Activated naive CD4-positive, alpha-beta T cell (primary cell): ENCODE measurements around the gene BMP10.
"Not testable (repeated sequence)": the region's sequence is repeated elsewhere in the genome, so short reads cannot be mapped to it uniquely, and the experiment has no call there.

Experiments
- DNase-seq, 4 experiments: peaks; one replicate each; lab custom pipeline; 2025; lab: John Stamatoyannopoulos, UW

The BMP10 gene

DNA sequence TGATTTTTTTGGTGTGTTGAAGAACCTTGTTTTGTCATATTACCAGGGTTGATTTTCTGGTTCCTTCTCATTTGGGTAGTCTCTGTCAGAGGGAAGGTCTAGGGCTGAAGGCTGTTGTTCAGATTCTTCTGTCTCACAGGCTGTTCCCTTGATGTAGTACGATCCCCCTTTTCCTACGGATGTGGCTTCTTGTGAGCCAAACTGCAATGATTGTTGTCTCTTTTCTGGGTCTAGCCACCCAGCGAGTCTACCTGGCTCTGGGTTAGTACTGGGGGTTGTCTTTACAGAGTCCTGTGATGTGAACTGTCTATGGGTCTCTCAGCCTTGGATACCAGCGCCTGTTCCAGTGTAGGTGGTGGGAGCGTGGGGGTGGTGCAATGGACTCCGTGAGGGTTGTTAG, 24.8 kb upstream of the BMP10 start:
- not testable (repeated sequence) for DNase-seq

DNA sequence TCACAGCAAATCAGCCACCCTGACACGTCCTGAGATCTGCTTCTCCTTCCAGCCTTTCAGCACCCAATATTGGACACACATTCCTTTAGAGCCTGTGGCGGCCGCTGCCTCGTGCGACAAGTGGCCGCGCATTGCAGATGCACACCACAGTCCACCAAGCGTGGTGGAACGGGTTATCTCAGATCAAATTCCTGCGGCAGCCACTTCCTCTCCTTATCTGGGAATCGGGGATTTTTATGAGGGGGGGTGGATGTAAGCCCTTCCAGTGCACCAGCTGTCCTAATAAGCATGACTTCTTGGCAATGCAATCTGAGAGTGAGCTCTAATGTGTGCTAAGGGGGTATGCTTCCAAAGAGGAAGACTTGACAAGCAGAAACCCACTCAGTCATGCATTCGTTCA, 18.3 kb upstream of the BMP10 start:
- no peak for DNase-seq

DNA sequence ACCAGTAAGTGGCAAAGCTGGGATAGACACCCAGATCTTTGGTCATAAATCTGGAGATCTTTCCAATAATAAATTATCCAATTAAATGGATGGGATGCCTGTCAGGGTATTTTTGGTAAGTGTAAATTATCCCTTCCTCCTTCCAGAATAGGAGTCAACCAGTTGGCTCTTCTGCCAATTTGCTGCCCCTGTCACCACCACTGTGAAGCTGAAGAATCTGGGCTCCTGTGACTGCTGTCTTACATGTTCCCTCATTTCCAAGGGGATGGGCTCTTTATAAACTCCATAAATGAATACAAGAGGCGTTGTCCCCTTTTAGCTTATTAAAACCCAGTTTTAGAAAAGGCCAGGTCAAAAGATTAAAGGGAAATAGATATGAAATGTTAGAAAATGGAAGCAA, 17.8 kb upstream of the BMP10 start:
- DNase-seq: no peak

DNA sequence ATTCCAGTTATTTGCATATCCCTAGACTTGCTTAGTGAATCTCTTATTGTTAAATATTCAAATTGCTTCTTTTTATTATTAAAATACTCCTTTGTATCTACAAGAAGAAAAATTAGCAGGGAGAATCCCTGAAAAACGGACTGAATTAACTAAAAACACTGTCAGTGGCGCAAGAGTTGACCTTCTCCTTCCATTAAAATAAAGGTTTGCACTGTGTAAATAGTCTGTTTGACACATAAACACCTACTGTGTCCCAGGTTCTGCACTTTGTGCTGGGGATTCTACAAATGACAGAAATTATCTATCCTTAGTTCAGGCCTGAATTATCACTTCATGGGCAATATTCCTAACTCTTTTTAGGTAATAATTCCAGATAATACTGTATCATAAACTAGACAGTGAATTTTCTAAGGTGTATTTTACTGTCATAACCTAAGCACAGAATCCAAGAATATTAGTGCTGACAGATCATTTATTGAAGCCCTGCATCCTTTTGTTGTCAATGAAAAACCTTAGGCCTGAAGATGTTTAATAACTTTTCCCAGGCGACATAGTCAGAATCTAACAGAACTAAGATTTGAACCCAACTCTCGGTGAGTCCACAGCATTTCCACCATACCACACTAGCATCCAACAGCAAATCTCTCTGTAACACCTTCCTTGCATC, 17.0 kb upstream of the BMP10 start:
- DNase-seq: no peak

DNA sequence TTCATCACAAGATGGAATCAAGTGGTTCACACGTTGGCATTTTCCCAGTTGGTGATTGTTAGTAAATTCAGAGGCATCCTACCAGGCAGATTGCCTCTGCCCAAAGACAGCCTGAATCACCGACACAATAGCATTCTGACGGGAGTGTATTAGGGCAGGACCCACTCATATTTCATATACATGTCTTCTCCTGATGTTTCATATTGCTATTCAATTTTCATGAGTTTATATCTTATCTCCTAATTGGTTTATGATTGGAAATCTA, 14.5 kb upstream of the BMP10 start:
- no peak for DNase-seq

DNA sequence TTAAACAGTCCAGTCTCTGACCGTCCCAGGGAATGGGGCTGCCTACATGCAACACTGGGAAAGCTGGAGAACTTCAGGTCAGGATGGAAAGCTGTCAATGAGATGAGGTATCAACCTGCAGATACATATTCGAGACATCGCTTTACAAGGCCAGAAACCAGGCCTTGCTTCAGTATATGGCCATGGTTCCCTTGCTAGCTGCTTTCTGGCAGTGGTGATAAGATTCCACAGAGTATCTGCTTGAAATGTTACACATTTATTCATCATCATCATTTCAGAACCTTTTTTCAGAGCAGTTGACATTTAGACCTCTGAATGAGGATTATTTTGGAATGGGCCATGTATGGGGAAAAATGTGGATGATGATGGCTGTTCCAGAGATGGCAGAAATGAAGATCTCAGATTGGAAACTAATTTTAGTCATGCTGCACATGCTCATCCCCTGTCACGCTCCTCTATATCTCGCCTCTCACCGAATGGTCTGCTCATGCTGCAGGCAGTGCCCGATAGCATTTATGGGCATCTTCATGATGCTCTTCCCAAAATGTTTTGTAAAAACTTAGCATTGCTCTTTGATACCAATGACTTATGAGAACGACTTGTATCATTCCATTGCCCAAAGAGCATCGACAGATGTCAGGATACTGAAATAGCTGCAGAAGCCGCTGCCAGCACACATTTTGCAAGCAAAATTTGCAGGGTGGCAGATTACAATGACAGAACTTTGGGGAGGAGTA, 14.0 kb upstream of the BMP10 start:
- no peak for DNase-seq

DNA sequence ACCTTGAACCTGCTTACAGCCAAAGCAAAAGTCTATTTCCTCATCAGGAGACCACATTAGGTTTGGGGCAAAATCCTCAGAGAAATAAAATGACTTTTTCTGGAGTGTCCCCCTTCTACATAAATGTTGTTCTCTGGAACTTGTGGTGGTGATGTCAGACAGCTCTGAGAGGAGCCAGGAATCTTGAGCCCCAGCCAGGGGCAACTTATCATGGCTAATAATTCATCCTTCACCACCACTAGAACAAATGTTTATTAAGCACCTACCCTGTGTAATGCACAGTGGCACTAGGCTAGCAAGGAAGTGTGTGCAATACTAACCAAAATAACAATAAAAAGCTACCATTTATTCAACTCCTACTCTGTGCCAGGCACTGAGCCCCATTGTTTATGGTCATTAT, 9.0 kb upstream of the BMP10 start:
- DNase-seq: no peak

DNA sequence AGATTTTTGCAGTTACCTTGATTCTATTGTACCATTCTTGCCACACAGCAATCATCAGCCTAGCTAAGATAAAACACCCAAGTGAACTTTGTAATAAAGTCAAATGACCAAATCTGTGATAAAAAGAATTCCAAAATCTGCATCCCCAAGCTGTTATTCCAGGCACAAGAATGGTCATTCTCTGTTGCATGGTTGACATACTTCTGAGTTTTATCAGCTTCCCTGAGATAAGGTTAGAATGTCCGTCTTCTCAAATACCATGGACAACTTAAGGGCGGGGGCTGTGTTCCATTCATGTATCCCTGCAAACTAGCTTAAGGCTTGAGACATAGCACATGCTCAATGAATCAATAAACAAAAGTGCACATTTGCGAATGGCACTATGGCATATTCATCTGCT, 8.1 kb upstream of the BMP10 start:
- DNase-seq: no peak

DNA sequence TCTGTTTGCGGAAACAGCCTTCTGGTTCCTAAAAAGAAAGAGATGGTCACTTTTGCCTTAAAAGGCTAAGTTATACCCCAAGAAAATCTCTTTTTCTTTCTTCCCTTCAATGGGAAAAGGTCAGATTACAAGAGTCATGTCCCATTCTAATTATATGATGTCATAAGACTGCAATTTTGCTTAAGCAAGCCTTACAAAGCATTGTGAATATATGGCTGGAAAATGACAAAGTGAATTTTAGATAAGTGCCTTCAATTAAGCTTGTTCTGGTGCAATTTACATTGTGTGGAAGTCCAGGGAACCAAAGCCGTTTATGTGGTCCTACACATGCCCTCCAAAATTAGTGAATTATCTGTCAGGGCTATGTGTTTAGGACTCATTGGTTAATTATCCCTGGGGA, 7.6 kb upstream of the BMP10 start:
- DNase-seq: no peak

DNA sequence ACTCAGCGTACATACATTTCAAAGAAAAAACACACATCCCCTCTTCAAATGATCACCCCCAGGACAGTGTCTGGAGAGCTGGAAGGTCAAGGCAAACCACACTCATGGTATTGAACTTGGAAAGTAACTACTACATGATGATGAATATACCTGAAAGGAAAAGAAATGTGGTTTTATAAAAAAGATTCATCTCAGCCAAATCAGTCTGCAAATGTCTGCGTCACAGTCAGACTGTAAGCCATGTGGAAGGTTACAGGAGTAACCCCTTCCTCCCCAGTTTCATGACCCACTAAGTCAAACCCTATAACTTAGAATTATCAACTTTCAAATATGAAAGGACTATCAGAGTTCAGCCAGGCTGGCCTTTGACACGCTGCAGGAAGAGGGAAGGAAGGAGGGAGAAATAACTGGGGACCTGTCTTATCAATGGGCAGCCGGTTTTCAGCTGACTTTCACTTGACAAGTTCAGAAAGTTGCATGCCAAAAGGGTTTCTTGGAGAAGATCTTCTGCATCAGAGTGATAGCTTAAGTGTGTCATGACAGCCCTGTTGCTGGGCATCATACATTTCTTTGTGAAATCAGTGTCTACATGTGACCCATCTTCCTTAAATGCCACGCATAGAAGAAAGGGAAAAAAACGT, 7.0 kb upstream of the BMP10 start:
- DNase-seq: no peak

DNA sequence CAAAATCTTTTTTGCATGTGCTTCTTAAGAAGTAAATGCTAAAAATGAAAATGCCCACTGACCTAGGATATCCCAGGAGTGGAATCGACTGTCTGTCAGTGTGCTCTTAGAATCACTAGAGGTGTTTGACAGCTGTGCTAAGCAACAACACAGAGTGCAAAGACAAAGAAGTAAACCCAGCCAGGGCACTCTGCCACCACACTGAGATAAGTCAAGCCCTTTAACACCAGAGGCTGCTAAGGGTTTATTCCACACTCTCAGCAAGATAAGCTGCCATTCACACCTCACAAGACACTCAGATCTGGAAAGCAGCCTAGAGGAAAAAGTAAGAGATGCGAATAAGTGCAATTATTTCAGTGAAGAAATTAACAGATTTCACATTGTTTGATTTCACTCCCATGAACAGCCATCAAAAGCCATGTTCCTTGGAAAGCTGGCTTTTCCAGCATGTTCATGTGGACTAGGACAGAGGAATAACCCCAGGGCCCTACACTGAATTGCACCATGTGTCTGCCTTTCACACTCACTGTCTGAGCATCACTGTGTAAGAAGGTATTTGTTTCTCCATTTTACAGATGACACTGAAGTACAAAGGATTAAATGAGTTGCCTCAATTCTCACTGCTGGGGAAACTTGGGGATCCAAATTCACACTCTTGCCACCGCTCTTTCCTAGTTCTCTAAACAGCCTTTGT, 6.0 kb upstream of the BMP10 start:
- DNase-seq: no peak

DNA sequence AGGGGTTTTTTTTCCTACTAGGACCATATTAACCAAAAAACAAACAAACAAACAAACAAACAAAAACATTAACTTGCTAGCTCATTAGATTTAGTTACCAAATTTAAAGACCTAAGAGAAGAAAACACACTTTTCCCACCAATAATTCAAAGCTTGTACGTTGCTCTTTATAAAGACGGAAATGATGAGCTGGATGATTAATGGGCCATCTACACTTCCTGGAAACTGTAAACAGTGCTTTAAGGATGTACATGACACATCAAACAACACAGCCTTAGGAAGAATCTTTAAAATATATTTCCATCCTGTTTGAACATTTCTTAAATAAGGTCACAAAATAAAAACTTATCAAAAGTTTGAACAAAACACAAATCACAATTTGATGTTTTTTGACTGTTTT, 982 bp downstream of the BMP10 start:
- DNase-seq: no peak

DNA sequence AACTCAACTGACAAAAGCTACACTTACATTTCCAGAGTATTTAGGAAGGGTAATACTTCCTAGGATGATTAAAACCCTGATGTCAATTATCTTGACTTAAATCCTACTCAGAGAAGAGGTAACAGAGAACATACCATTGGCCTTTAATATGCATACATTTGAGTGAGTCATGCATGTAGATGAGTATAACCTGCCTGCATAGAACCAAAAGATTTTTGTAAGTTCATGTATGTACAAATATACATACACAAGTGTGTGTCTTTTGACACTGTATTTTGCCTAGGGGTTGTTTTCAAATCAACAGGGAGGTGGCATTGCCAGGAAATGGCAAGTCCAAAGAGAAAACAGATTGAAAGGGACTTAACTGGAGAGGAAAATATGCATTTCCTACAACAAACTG, 6.1 kb downstream of the BMP10 start:
- DNase-seq: no peak

DNA sequence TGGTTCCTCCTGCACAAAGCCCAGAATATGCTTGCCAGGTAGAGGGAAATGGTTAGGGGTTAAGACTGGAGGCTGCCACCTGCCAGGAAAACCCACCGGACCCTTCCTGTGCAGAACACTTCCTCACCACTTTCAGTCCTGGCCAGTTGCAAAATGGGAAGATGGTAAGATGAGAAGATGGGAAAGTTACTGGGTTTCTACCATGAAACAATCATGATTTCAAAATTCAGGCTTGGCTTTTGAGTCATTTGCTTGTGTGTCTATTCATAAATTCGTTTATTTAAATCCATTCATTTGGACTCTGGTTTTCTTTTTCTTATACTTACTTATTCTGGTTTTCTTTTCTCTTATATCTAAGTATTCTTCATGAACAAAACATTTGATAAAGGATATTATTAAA, 7.2 kb downstream of the BMP10 start:
- DNase-seq: no peak

DNA sequence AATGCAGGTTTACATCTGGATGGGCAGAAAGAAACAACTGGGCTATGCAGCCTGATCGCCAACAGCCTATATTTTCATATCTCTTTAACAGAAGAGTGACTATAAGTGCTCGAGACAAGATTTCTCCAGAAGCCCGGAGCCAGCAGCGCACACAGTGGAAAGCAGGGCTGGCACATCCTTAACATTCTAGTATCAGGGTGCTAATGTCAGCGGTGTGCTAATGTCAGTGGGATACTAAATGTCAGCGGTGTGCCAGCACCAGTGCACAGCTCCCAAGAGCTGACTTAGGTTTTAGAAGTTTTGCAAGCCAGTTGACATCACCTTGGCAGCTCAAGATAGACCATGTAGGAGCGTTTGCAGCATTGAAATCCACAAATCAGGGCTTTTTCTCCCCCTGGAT, 8.3 kb downstream of the BMP10 start:
- no peak for DNase-seq

DNA sequence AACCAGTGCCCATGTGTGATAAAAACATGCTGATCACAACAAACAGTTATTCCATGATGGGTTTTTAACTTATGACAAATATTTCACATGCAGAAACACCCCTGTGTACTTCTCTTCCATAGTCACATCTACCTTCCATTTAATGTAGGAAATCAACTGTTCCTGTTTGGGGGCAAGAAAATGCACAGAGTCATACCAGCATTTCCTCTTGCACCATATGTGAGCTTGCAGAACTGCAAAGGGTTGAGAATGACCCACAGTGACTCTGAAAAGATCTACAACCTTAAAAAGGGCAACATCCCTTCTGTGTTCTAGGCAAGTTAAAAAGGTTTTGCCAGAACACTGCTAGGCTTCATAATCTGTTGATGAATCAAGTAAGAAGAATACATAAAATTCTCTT, 9.9 kb downstream of the BMP10 start:
- no peak for DNase-seq

DNA sequence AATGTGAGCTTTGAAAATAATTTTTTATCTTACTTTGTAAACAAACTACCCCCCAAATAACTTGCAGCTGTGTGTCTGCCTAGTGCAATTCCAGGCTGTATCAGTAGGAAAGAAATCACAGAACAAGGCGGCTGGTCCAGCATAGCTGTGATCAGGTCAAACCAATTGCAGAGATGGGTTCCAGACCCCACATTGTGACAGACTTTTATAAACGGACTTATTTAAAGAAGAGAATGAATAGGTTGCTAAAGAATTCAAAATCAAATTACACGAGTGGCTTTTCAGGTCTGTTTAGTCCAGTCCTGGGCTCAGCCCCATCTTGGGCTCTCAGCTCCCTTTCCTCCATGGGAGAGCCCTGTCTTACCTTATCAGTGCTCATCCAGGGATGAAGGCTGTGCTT, 11.1 kb downstream of the BMP10 start:
- DNase-seq: no peak

DNA sequence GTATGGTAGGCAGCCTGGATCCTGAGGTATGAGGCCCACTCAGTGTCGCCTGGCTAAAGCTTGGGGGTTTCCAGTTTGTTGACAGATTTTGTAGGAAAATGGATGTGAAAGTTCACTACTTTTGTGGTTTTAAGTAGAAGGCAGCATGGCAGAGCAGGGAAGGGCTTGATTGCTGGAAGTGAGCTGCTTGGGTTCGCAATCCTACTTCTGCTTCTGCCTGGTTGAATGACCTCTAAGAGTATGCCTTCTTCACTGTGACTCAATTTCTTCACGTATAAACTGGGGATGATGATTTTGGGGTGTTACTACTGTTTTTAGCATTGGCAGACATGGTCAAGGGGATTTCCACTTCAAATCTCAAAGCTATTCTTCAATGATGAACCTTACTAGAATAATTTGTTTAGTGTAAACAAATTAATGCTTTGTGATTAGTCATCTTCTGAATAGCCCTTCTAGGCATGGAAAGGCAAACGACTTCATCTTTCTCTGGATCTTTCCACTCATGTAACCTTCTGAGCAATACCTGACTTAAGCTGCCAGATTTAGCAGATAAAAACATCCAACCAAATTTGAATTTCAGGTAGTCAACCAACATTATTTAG, 13.2 kb downstream of the BMP10 start:
- DNase-seq: no peak

DNA sequence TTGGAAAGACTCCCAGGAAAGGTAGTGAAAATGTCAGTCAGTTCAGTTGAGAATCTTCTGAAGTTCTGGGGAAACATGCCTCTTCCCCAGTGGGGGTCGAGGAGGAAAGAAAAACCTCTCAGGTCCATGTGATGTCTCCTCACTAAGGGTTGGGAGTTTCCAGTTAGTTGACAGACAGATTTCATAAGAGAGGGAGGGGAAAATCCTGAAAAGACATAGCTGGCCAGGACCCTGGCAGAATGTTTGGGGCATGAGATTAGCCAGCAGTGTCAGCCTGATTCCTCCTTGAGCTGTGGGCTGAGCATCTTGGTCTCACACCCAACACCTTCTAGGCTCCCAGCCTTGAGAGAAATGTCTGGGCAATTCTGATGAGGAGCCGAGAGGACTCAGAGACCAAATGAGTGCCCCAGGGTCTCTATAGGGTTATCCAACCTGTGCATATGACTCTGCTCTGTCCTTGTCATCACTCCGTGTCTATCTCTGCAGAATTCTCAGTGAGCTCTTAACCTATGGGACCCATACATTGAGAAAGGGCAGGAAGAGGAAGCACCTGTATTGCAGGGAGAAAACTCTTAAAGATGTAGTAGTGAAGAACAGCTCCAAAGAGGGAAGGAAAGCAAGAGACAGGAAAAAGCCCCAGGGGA, 13.9 kb downstream of the BMP10 start:
- no peak for DNase-seq

DNA sequence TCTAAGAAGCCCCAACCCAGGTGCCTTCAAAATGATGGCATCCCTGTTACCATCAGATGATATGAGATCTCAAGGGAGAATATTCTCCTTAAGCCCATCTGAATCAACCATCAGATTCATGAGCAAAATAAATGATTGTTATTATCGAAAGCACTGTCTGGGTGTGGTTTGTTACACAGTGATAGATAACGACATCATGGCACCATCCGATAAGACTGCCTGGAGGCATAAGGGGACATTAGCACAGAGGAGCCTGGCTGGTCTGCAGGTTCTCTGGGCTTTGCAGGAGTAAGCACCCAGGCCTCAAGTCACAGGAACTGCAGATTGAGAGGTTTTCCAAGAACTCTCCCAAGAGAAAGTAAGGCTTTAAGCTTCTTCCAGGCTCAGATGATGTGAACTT, 15.6 kb downstream of the BMP10 start:
- no peak for DNase-seq

DNA sequence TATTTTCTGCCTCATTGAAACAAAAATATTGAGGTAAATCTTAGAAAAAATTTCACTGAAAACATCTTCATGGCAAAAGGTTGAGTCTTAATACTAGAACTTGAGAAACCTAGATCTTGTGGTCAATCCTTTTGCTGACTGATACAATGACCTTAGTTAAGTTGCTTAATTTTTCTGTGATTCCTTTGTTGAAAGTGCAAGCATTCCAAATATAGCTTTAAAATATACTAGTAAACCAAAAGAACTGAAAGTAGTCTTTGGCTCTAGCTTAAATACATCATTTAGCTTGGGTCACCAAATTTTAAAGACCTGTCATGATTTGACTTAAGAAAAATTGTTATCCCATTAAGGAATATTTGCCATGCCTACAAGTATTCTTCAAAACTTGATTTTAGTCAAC, 16.7 kb downstream of the BMP10 start:
- DNase-seq: no peak

DNA sequence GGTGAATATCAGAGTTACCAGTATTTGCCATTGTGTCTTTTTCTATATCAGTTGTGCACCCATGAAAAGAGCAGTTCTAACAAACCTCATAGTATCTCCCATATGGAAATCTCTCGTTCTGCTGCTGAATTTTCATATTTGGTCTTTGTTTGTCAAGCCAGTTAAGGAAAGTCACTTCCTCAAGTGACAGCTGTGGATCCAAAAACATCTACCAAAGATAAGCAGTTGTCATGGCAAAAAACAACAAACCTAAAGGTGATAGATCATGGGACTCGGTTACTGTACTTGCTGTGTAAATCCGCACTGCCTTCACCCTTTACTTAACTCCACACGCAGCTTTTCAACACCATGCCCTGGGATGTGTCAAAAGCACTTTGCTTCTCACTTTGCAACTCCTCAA, 17.3 kb downstream of the BMP10 start:
- no peak for DNase-seq
